Keratinocyte (primary cell): ENCODE measurements around the gene FITM2.

ENCODE experiments used
- CTCF ChIP-seq, 3 experiments: IDR thresholded peaks in 1 of 3; conservative IDR thresholded peaks in 1 of 3; optimal IDR thresholded peaks in 1 of 3; 2 replicates in 2 of 3; 3 replicates in 1 of 3; pipeline versions ENCODE3 to v1.5.1; 2011; ENCODE audit warnings: low read length in 3 of 3, mild to moderate bottlenecking in 3 of 3, moderate library complexity in 2 of 3, control low read depth in 1 of 3, inconsistent platforms in 1 of 3; ENCODE audit not compliant: insufficient read depth in 2 of 3; ENCODE audit errors: extremely low read depth in 1 of 3
- EZH2 ChIP-seq: IDR thresholded peaks from one replicate; pipeline ENCODE4 v1.6.1; 2012; ENCODE audit warnings: inconsistent platforms, mild to moderate bottlenecking, low read length, moderate library complexity

GRCh38 chr20:44357020-44357419 is 46.0 kb upstream of the FITM2 start:
- TF ChIP-seq CTCF (optimal IDR thresholded peaks at IDR 0.05 in 1 of 3, IDR thresholded peaks at IDR 0.05 in 1 of 3, conservative IDR thresholded peaks at IDR 0.05 in 1 of 3; ENCODE audit: extremely low read depth in 1 of 3, insufficient read depth in 2 of 3, low read length in 3 of 3): no peak
- TF ChIP-seq EZH2: no peak
